ENCODE results near the gene COL16A1.

- TF ChIP-seq POLR2A (IDR thresholded peaks at IDR 0.05) (no peak), POLR2AphosphoS5 (IDR thresholded peaks at IDR 0.05) (peak in 2 of 3 donors; percentile 21 to 27)
These were observed 8.8 kb upstream of the COL16A1 start for GRCh38 chr1:31712630-31713029.

Measured in transverse colon (tissue), 3 donors.